A549 (cell line): ENCODE measurements around the gene BMAL1. TPM values are rescaled to one million over a fixed set of nuclear protein-coding genes. Genes with fewer than 3 reads are reported as not detected.

Experiments used
- ATAC-seq, 2 experiments: fragments of 200-7000 bp in 1 of 2; fragments of >200 bp in 1 of 2; cut with Nextera tagmentation in 1 of 2; cut with Tn5 transposase in 1 of 2; 3 replicates each; pipeline versions ENCODE4 v1.8.0 to v1.9.1; 2018 to 2020; ENCODE audit warnings: mild to moderate bottlenecking in 1 of 2, moderate library complexity in 1 of 2
- CTCF ChIA-PET: fragments of 300-600 bp; sonication (Branson Sonifier 250); formaldehyde crosslinking; extraction: SDS; loops from one replicate; lab custom pipeline; 2021; ENCODE audit warnings: antibody characterized with exemption, inconsistent platforms; lab: Yijun Ruan, JAX
- POLR2A ChIA-PET: fragments of 350-600 bp; formaldehyde crosslinking; extraction: SDS; loops from one replicate; lab custom pipeline; 2021; ENCODE audit warnings: antibody characterized with exemption, inconsistent platforms; lab: Yijun Ruan, JAX
- DNase-seq, 2 experiments: peaks; one replicate each; pipeline versions ENCODE4 v3.0.0 to v3.0.0-alpha.2; 2011 to 2016; ENCODE audit warnings: low read depth in 1 of 2, low spot score in 1 of 2
- FAIRE-seq: peaks from 2 replicates; lab custom pipeline; 2011; peaks lifted over from hg19 to GRCh38; lab: Jason Lieb, UNC
- H3K27ac ChIP-seq, 2 experiments: fragments of >200 bp; sonication (Bioruptor Twin); formaldehyde crosslinking; 3 replicates each; pipeline ENCODE4 v1.5.1; 2016 to 2017
- H3K4me1 ChIP-seq: fragments of >200 bp; sonication (Bioruptor Twin); formaldehyde crosslinking; 3 replicates; pipeline ENCODE4 v1.6.1; 2016
- H3K4me2 ChIP-seq: fragments of >200 bp; sonication (Bioruptor Twin); formaldehyde crosslinking; 3 replicates; pipeline ENCODE4 v1.6.1; 2016
- H3K4me3 ChIP-seq: fragments of >200 bp; sonication (Bioruptor Twin); formaldehyde crosslinking; 3 replicates; pipeline ENCODE4 v1.5.1; 2016
- H3K9me3 ChIP-seq: fragments of >200 bp; sonication (Bioruptor Twin); formaldehyde crosslinking; 3 replicates; pipeline ENCODE4 v1.6.1; 2016
- BHLHE40 ChIP-seq: IDR thresholded peaks from 2 replicates; pipeline ENCODE4 v1.6.1; 2012; ENCODE audit warnings: low read depth, low read length, inconsistent platforms
- CEBPB ChIP-seq, 2 experiments: fragments of >200 bp in 1 of 2; sonication (Bioruptor Twin) in 1 of 2; formaldehyde crosslinking in 1 of 2; IDR thresholded peaks; 2 replicates each; pipeline ENCODE4 v1.6.1; 2012 to 2016
- EHMT2 ChIP-seq: fragments of 200-600 bp; sonication (generic); IDR thresholded peaks from 2 replicates; pipeline ENCODE4 v1.6.1; 2016; ENCODE audit warnings: antibody characterized with exemption, low read depth, mild to moderate bottlenecking, moderate library complexity
- EP300 ChIP-seq, 2 experiments: fragments of >200 bp; sonication (Bioruptor Twin); formaldehyde crosslinking; IDR thresholded peaks; 2 replicates in 1 of 2; 3 replicates in 1 of 2; pipeline ENCODE4 v1.6.1; 2016 to 2017
- GATA3 ChIP-seq: IDR thresholded peaks from 2 replicates; pipeline ENCODE4 v1.6.1; 2012; ENCODE audit warnings: borderline replicate concordance
- HOXA7 ChIP-seq: fragments of 250-450 bp; sonication (Bioruptor Pico); IDR thresholded peaks from 2 replicates; pipeline ENCODE4 v1.5.0; 2020; ENCODE audit warnings: mild to moderate bottlenecking, moderate library complexity
- HOXB13 ChIP-seq: fragments of 250-450 bp; sonication (Bioruptor Pico); IDR thresholded peaks from 2 replicates; pipeline ENCODE4 v1.5.0; 2020; ENCODE audit warnings: low read depth, mild to moderate bottlenecking, moderate library complexity
- PHF8 ChIP-seq: fragments of 200-600 bp; sonication (generic); IDR thresholded peaks from 2 replicates; pipeline ENCODE4 v1.6.1; 2016; ENCODE audit warnings: low read depth, mild to moderate bottlenecking, antibody characterized with exemption, moderate library complexity, borderline replicate concordance
- POLR2AphosphoS2 ChIP-seq: conservative IDR thresholded peaks from 2 replicates; pipeline ENCODE4 v1.6.1; 2012; ENCODE audit warnings: low read length, improper control_type of control experiment, inconsistent platforms
- RAD21 ChIP-seq, 2 experiments: fragments of >200 bp in 1 of 2; sonication (Bioruptor Twin) in 1 of 2; formaldehyde crosslinking in 1 of 2; IDR thresholded peaks in 1 of 2; conservative IDR thresholded peaks in 1 of 2; 2 replicates in 1 of 2; 3 replicates in 1 of 2; pipeline ENCODE4 v1.6.1; 2012 to 2018; ENCODE audit warnings: inconsistent platforms in 1 of 2
- RARB ChIP-seq: fragments of 250-450 bp; sonication (Bioruptor Pico); IDR thresholded peaks from 2 replicates; pipeline ENCODE4 v1.8.0; 2021; ENCODE audit warnings: mild to moderate bottlenecking, moderate library complexity
- RCOR1 ChIP-seq: fragments of 150-350 bp; IDR thresholded peaks from 2 replicates; pipeline ENCODE4 v1.6.1; 2014; ENCODE audit warnings: antibody characterized with exemption, low read length, low read depth
- ZC3H11A ChIP-seq: fragments of 450-650 bp; IDR thresholded peaks from 2 replicates; pipeline ENCODE4 v1.6.1; 2014; ENCODE audit warnings: antibody characterized with exemption, mild to moderate bottlenecking
- ZNF302 ChIP-seq: fragments of 250-450 bp; sonication (Bioruptor Pico); IDR thresholded peaks from 2 replicates; pipeline ENCODE4 v1.9.0; 2021; ENCODE audit warnings: inconsistent platforms, mild to moderate bottlenecking, moderate library complexity
- WGBS: methylation state at CpG from one replicate; pipeline ENCODE4 v1.1.6; 2017; ENCODE audit errors: missing lambda C conversion rate; 5-methylcytosine and 5-hydroxymethylcytosine counted together
- polyA plus RNA-seq, 4 experiments: library from polyadenylated mRNA; depleted of rRNA in 3 of 4; stranded (reverse); fragments of >200 nt; fragmentation: RNase III in 1 of 4; extraction: RNeasy Plus Mini Kit Qiagen cat#74134 plus additional on column Dnase treatment in 1 of 4; gene quantifications; 2 replicates in 3 of 4; 3 replicates in 1 of 4; pipeline ENCODE4 v1.2.3, GENCODE V29; 2011 to 2017
- TF ChIP-seq, protein P1 (sequence below): fragments of 150-350 bp; IDR thresholded peaks from 2 replicates; pipeline ENCODE4 v1.6.1; 2014; ENCODE audit warnings: low read depth, mild to moderate bottlenecking, low read length
- TF ChIP-seq, protein P2 (sequence below): fragments of 250-450 bp; sonication (Bioruptor Pico); IDR thresholded peaks from 2 replicates; pipeline ENCODE4 v1.5.0; 2021; ENCODE audit warnings: mild to moderate bottlenecking, moderate library complexity, borderline replicate concordance

BMAL1 gene
- polyA plus RNA-seq, 2 of the 4 experiments (the other 2 are of a cell fraction), result 28.6 to 29.2 TPM

DNA sequence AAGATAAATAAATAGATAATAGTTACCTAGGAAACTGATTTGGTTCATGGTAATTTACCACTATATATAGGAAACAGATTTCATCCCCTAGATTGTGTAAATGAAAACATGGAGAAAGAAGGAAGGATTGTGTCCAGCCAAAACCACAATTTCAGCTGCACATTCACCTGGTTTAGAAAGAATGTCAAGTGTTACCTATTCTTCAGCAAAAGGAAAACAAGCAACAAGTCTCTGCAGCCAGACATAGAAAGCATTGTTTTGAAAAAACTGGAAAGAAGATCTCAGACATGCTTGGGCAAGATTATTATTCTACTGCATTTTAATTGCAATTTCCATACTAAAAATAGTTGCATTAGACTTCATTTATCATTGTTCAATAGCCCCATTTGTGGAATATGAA lies 8.8 kb upstream of the BMAL1 start:
- ChIA-PET CTCF (interaction anchor here (1.0 kb wide), 1 partner anchor 75 kb away, joined by 3 read pairs; no protein-coding TSS in a partner anchor), POLR2A (no interaction called here)
- TF ChIP-seq CEBPB (IDR thresholded peaks at IDR 0.05), result no peak
- no peak for TF ChIP-seq GATA3
- TF ChIP-seq, protein P1, sequence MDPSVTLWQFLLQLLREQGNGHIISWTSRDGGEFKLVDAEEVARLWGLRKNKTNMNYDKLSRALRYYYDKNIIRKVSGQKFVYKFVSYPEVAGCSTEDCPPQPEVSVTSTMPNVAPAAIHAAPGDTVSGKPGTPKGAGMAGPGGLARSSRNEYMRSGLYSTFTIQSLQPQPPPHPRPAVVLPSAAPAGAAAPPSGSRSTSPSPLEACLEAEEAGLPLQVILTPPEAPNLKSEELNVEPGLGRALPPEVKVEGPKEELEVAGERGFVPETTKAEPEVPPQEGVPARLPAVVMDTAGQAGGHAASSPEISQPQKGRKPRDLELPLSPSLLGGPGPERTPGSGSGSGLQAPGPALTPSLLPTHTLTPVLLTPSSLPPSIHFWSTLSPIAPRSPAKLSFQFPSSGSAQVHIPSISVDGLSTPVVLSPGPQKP, result no peak
- TF ChIP-seq EHMT2, result no peak
- TF ChIP-seq ZC3H11A, result no peak
- TF ChIP-seq BHLHE40, result no peak
- TF ChIP-seq EP300 (IDR thresholded peaks at IDR 0.05), result no peak
- TF ChIP-seq RAD21 (conservative IDR thresholded peaks at IDR 0.05 in 1 of 2, IDR thresholded peaks at IDR 0.05 in 1 of 2), result no peak
- FAIRE-seq (no peak), ATAC-seq (no peak), DNase-seq (no peak)
- Histone ChIP-seq H3K4me3 (no peak overlapping the region), H3K4me1 (no peaks in the 10 kb centered on the region), H3K9me3 (no peaks in the 10 kb centered on the region), H3K4me2 (no peak overlapping the region), H3K27ac (no peak overlapping the region)

DNA sequence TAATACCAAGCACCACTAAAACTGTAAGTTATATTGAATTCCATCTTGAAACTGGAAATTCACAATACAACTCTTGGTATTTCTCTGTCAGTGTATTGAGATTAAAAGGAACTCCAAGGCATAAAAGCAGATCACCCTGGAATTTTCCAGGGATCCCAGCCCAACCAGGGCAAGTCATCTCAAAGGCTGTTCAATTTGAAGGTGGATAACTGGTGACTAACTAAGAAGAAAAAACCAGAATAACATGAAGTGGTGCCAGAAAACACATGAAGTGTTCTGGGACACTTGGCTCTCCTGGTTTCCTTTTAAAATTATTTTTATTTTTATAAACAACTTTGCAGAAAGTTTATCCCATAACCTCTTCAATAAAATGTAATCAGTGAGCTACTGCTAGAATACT lies 7.8 kb upstream of the BMAL1 start:
- no peak for TF ChIP-seq RCOR1
- TF ChIP-seq, protein P2, sequence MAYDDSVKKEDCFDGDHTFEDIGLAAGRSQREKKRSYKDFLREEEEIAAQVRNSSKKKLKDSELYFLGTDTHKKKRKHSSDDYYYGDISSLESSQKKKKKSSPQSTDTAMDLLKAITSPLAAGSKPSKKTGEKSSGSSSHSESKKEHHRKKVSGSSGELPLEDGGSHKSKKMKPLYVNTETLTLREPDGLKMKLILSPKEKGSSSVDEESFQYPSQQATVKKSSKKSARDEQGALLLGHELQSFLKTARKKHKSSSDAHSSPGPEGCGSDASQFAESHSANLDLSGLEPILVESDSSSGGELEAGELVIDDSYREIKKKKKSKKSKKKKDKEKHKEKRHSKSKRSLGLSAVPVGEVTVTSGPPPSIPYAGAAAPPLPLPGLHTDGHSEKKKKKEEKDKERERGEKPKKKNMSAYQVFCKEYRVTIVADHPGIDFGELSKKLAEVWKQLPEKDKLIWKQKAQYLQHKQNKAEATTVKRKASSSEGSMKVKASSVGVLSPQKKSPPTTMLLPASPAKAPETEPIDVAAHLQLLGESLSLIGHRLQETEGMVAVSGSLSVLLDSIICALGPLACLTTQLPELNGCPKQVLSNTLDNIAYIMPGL, result no peak
- ATAC-seq, result no peak
- FAIRE-seq, result no peak
- no peaks in the 10 kb centered on the region for H3K4me1 ChIP-seq
- no peak overlapping the region for H3K27ac ChIP-seq
- POLR2A ChIA-PET, result no interaction called here
- CTCF ChIA-PET, result interaction anchor here (1.0 to 1.4 kb wide), 5 partner anchors 20 to 113 kb away, joined by 3 to 6 read pairs (median 4); no protein-coding TSS in a partner anchor
- no peak for DNase-seq
- no peak overlapping the region for H3K4me3 ChIP-seq
- H3K4me2 ChIP-seq, result no peak overlapping the region
- H3K9me3 ChIP-seq, result no peaks in the 10 kb centered on the region

DNA sequence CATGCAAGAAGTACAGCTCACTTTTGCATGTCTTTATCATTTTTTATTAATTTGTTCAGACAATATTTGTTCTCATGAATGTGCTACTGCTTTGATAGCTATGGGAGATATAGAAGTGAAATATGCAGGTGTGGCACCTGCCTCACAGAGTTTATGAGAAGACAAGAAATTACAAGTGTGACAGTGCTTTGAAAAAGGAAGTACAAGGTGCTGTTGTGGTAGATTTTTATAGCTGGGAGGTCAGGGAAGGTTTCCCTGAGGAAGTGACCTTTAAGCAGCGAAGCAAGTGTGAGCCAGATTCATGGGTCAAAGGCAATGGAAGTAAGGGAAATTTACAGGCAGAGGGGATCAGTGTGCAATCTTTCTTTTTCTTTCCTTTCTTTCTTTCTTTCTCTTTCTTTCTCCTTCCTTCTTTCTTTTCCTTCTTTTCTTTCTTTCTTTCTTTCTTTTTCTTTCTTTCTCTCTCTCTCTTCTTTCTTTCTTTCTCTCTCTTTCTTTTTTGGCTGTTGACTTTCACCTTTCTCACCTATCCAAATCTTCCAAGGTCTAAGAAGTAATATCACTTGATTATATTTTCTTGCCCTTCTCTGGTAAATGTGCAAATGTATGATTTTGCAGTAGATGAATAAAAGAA lies 6.4 kb upstream of the BMAL1 start:
- H3K4me3 ChIP-seq, result no peak overlapping the region
- no peak for DNase-seq
- CTCF ChIA-PET, result interaction anchor here (1.1 to 1.5 kb wide), 3 partner anchors 12 to 74 kb away, joined by 3 to 6 read pairs (median 3); no protein-coding TSS in a partner anchor
- no peak for ATAC-seq
- no peak for FAIRE-seq
- no peak overlapping the region for H3K27ac ChIP-seq
- POLR2A ChIA-PET, result no interaction called here
- H3K4me1 ChIP-seq, result peaks cover under 1% of the 10 kb centered on the region; the same call in 1 of the 3 replicates
- no peaks in the 10 kb centered on the region for H3K9me3 ChIP-seq
- WGBS, result 43% methylated on average over 1 of the region's 1 CpG
- H3K4me2 ChIP-seq, result no peak overlapping the region
- TF ChIP-seq POLR2AphosphoS2 (no peak), ZNF302 (no peak), EHMT2 (no peak), ZC3H11A (no peak), HOXB13 (CRISPR knock-in tag) (no peak), PHF8 (no peak), RARB (no peak)

DNA sequence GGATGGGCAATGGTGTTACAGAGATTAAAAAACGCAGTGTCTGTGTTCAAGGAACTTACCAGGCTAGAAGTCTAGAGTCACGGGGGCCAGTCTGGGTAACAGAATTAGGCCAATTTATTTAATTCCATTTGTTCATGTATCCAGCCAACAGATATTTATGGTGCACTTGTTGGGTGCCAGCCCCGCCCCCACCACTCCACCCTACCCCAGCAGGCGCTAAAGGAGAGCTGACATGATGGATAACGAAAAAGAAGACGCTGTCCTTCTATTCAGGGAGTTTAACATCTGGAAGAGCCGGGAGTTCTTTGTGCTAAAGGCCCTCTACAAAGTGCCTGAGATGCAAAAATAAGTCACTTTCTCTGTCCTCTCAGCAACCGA lies 1.1 kb upstream of the BMAL1 start:
- DNase-seq (no peak), ATAC-seq (no peak), FAIRE-seq (no peak)
- H3K27ac ChIP-seq, result peak overlapping the region in 1 of 2 experiments; percentile 76; a peak in 3 of 6 replicates
- peak overlapping the region; percentile 61 for H3K4me3 ChIP-seq
- no peaks in the 10 kb centered on the region for H3K9me3 ChIP-seq
- H3K4me2 ChIP-seq, result peak overlapping the region; percentile 96
- ChIA-PET CTCF (interaction anchor here (1.0 to 2.1 kb wide), 8 partner anchors 10 to 67 kb away, joined by 3 to 13 read pairs (median 6); no protein-coding TSS in a partner anchor), POLR2A (interaction anchor here (0.6 to 1.4 kb wide), 3 partner anchors 61 to 315 kb away, joined by 4 to 12 read pairs (median 5); no protein-coding TSS in a partner anchor)
- WGBS, result 14% methylated on average over 8 of the region's 8 CpGs
- no peak for TF ChIP-seq HOXA7 (CRISPR knock-in tag)
- TF ChIP-seq POLR2AphosphoS2, result no peak
- H3K4me1 ChIP-seq, result peaks cover 24% of the 10 kb centered on the region; the same call in 2 of the 3 replicates
